ENCODE measurements around the gene XAF1. TPM values are rescaled to one million over a fixed set of nuclear protein-coding genes. Genes with fewer than 3 reads are reported as not detected.

The XAF1 gene
- total and polyA plus RNA-seq, 9 of the 15 experiments (the other 6 are each of a cell fraction or from before 2014, with no cell fraction given): 0.07 to 0.22 (median 0.11) TPM; not detected in 4

- TF ChIP-seq, protein P1, sequence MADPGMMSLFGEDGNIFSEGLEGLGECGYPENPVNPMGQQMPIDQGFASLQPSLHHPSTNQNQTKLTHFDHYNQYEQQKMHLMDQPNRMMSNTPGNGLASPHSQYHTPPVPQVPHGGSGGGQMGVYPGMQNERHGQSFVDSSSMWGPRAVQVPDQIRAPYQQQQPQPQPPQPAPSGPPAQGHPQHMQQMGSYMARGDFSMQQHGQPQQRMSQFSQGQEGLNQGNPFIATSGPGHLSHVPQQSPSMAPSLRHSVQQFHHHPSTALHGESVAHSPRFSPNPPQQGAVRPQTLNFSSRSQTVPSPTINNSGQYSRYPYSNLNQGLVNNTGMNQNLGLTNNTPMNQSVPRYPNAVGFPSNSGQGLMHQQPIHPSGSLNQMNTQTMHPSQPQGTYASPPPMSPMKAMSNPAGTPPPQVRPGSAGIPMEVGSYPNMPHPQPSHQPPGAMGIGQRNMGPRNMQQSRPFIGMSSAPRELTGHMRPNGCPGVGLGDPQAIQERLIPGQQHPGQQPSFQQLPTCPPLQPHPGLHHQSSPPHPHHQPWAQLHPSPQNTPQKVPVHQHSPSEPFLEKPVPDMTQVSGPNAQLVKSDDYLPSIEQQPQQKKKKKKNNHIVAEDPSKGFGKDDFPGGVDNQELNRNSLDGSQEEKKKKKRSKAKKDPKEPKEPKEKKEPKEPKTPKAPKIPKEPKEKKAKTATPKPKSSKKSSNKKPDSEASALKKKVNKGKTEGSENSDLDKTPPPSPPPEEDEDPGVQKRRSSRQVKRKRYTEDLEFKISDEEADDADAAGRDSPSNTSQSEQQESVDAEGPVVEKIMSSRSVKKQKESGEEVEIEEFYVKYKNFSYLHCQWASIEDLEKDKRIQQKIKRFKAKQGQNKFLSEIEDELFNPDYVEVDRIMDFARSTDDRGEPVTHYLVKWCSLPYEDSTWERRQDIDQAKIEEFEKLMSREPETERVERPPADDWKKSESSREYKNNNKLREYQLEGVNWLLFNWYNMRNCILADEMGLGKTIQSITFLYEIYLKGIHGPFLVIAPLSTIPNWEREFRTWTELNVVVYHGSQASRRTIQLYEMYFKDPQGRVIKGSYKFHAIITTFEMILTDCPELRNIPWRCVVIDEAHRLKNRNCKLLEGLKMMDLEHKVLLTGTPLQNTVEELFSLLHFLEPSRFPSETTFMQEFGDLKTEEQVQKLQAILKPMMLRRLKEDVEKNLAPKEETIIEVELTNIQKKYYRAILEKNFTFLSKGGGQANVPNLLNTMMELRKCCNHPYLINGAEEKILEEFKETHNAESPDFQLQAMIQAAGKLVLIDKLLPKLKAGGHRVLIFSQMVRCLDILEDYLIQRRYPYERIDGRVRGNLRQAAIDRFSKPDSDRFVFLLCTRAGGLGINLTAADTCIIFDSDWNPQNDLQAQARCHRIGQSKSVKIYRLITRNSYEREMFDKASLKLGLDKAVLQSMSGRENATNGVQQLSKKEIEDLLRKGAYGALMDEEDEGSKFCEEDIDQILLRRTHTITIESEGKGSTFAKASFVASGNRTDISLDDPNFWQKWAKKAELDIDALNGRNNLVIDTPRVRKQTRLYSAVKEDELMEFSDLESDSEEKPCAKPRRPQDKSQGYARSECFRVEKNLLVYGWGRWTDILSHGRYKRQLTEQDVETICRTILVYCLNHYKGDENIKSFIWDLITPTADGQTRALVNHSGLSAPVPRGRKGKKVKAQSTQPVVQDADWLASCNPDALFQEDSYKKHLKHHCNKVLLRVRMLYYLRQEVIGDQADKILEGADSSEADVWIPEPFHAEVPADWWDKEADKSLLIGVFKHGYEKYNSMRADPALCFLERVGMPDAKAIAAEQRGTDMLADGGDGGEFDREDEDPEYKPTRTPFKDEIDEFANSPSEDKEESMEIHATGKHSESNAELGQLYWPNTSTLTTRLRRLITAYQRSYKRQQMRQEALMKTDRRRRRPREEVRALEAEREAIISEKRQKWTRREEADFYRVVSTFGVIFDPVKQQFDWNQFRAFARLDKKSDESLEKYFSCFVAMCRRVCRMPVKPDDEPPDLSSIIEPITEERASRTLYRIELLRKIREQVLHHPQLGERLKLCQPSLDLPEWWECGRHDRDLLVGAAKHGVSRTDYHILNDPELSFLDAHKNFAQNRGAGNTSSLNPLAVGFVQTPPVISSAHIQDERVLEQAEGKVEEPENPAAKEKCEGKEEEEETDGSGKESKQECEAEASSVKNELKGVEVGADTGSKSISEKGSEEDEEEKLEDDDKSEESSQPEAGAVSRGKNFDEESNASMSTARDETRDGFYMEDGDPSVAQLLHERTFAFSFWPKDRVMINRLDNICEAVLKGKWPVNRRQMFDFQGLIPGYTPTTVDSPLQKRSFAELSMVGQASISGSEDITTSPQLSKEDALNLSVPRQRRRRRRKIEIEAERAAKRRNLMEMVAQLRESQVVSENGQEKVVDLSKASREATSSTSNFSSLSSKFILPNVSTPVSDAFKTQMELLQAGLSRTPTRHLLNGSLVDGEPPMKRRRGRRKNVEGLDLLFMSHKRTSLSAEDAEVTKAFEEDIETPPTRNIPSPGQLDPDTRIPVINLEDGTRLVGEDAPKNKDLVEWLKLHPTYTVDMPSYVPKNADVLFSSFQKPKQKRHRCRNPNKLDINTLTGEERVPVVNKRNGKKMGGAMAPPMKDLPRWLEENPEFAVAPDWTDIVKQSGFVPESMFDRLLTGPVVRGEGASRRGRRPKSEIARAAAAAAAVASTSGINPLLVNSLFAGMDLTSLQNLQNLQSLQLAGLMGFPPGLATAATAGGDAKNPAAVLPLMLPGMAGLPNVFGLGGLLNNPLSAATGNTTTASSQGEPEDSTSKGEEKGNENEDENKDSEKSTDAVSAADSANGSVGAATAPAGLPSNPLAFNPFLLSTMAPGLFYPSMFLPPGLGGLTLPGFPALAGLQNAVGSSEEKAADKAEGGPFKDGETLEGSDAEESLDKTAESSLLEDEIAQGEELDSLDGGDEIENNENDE (IDR thresholded peaks at IDR 0.05; ENCODE audit: low read depth, low read length): no peak
- TF ChIP-seq SMARCA5 (IDR thresholded peaks at IDR 0.05): no peak
- no peak for TF ChIP-seq ARID2 (IDR thresholded peaks at IDR 0.05)
- TF ChIP-seq, protein P2, sequence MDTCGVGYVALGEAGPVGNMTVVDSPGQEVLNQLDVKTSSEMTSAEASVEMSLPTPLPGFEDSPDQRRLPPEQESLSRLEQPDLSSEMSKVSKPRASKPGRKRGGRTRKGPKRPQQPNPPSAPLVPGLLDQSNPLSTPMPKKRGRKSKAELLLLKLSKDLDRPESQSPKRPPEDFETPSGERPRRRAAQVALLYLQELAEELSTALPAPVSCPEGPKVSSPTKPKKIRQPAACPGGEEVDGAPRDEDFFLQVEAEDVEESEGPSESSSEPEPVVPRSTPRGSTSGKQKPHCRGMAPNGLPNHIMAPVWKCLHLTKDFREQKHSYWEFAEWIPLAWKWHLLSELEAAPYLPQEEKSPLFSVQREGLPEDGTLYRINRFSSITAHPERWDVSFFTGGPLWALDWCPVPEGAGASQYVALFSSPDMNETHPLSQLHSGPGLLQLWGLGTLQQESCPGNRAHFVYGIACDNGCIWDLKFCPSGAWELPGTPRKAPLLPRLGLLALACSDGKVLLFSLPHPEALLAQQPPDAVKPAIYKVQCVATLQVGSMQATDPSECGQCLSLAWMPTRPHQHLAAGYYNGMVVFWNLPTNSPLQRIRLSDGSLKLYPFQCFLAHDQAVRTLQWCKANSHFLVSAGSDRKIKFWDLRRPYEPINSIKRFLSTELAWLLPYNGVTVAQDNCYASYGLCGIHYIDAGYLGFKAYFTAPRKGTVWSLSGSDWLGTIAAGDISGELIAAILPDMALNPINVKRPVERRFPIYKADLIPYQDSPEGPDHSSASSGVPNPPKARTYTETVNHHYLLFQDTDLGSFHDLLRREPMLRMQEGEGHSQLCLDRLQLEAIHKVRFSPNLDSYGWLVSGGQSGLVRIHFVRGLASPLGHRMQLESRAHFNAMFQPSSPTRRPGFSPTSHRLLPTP (IDR thresholded peaks at IDR 0.05; ENCODE audit: borderline replicate concordance, extremely low read depth, insufficient read length): no peak
- TF ChIP-seq, protein P3, sequence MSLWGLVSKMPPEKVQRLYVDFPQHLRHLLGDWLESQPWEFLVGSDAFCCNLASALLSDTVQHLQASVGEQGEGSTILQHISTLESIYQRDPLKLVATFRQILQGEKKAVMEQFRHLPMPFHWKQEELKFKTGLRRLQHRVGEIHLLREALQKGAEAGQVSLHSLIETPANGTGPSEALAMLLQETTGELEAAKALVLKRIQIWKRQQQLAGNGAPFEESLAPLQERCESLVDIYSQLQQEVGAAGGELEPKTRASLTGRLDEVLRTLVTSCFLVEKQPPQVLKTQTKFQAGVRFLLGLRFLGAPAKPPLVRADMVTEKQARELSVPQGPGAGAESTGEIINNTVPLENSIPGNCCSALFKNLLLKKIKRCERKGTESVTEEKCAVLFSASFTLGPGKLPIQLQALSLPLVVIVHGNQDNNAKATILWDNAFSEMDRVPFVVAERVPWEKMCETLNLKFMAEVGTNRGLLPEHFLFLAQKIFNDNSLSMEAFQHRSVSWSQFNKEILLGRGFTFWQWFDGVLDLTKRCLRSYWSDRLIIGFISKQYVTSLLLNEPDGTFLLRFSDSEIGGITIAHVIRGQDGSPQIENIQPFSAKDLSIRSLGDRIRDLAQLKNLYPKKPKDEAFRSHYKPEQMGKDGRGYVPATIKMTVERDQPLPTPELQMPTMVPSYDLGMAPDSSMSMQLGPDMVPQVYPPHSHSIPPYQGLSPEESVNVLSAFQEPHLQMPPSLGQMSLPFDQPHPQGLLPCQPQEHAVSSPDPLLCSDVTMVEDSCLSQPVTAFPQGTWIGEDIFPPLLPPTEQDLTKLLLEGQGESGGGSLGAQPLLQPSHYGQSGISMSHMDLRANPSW (CRISPR knock-in tag; IDR thresholded peaks at IDR 0.05): no peak
- no peak for TF ChIP-seq GABPB2 (CRISPR knock-in tag; conservative IDR thresholded peaks at IDR 0.05)
- no peak for TF ChIP-seq MTF1 (CRISPR knock-in tag; IDR thresholded peaks at IDR 0.05; ENCODE audit: borderline replicate concordance)
Measured at GRCh38 chr17:6712854-6713129, 43.1 kb upstream of the XAF1 start (continued).

Data from K562 (cell line).